Endothelial cell of umbilical vein (primary cell): ENCODE measurements around the gene AURKB.

Source experiments
- FOS ChIP-seq: IDR thresholded peaks from 2 replicates; pipeline ENCODE4 v1.6.1; 2011; ENCODE audit warnings: mild to moderate bottlenecking, low read length, moderate library complexity, borderline replicate concordance; ENCODE audit not compliant: insufficient read depth
- POLR2A ChIP-seq: IDR thresholded peaks from 2 replicates; pipeline ENCODE4 v1.6.1; 2012; ENCODE audit warnings: low read depth, mild to moderate bottlenecking, control low read depth, low read length
- TF ChIP-seq, protein P1 (sequence below), 2 donors: IDR thresholded peaks; 1 replicate in 1 of 2; 2 replicates in 1 of 2; pipeline ENCODE4 v1.5.1; 2011; ENCODE audit warnings: low read length in 2 of 2, mild to moderate bottlenecking in 2 of 2, moderate library complexity in 2 of 2, control low read depth in 1 of 2, inconsistent platforms in 1 of 2, low read depth in 1 of 2; ENCODE audit not compliant: insufficient read depth in 1 of 2; ENCODE audit errors: extremely low read depth in 1 of 2

GRCh38 chr17:8164815-8165131 lies 45.6 kb downstream of the AURKB start:
- TF ChIP-seq FOS: no peak
- no peak for TF ChIP-seq POLR2A
- TF ChIP-seq, protein P1, sequence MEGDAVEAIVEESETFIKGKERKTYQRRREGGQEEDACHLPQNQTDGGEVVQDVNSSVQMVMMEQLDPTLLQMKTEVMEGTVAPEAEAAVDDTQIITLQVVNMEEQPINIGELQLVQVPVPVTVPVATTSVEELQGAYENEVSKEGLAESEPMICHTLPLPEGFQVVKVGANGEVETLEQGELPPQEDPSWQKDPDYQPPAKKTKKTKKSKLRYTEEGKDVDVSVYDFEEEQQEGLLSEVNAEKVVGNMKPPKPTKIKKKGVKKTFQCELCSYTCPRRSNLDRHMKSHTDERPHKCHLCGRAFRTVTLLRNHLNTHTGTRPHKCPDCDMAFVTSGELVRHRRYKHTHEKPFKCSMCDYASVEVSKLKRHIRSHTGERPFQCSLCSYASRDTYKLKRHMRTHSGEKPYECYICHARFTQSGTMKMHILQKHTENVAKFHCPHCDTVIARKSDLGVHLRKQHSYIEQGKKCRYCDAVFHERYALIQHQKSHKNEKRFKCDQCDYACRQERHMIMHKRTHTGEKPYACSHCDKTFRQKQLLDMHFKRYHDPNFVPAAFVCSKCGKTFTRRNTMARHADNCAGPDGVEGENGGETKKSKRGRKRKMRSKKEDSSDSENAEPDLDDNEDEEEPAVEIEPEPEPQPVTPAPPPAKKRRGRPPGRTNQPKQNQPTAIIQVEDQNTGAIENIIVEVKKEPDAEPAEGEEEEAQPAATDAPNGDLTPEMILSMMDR (IDR thresholded peaks at IDR 0.05; ENCODE audit: extremely low read depth in 1 of 2, insufficient read depth in 1 of 2, low read depth in 1 of 2, low read length in 2 of 2): no peak
